HG02943 (cell line): ENCODE measurements around the gene RHOG.
"Not testable (repeated sequence)": the region's sequence is repeated elsewhere in the genome, so short reads cannot be mapped to it uniquely, and the experiment has no call there.

Experiments used
- ATAC-seq: cut with Tn5 transposase; IDR thresholded peaks from one replicate; pipeline ENCODE4 v1.9.1; 2021; ENCODE audit warnings: mild to moderate bottlenecking, low read depth, moderate library complexity; ENCODE audit not compliant: unreplicated experiment

Gene RHOG

DNA sequence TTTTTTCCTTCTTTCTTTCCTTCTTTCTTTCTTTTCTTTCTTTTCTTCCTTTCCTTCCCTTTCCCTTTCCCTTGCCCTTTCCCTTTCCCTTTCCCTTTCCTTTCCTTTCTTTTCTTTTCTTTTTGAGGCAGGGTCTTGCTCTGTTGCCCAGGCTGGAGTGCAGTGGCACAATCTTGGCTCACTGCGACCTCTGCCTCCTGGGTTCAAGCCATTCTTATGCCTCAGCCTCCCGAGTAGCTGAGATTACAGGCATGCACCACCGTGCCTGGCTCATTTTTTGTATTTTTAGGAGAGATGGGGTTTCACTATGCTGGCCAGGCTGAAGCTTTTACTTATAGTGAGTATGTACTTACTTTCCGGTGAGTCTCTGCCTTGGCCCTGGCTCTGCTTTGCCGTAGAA is 25.9 kb downstream of the RHOG start:
- ATAC-seq, result not testable (repeated sequence)

DNA sequence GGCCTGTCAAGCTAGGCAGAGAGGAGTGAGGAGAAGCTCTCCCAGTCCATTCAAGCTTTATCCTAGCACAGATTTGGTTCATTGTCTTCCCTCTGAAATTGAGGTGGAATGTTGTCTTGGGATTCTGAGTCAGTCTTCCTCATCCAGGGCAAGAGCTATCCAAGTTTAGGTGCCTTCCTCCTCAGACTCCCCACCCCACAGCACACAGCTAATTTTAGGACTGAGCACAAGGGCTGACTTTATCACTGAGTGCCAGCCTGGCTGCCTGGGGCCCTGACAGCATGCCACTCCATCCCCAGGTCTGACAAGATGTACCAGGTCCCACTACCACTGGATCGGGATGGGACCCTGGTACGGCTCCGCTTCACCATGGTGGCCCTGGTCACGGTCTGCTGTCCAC is 29.8 kb downstream of the RHOG start:
- ATAC-seq, result no peak

DNA sequence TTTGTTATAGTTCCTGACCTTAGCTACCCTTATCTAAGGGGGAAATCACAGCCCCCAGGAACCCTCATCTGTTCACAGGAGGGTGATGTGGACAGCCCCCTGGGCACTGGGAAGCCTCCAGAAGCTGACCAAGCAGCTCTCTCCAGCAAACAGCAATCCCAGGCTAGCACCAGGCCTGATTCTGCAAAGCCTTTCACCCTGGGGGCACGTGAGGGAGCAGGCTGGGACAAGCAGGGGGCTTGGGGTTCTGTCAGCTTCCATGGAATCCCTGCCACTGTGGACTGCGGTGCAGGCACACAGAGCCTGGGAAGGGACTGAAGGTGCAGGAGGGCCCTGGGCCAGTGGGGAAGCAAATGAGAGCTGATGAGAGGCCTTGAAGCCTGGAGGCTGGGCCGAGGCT is 30.3 kb downstream of the RHOG start:
- no peak for ATAC-seq

DNA sequence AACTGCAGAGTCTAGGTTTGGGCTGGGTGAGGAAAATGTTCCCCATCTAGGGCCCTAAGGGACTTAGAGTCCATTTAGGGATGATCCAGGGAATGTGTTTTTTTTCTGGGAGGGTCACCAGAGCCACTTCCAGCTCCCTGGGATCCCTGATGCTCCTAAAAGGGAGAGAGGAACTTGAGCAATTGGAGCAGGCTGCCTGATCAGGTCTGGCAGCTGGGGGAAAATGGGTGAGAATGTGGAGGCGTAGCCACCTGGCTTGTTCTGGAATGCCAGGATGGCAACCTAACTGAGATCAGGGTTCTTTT is 31.2 kb downstream of the RHOG start:
- no peak for ATAC-seq

DNA sequence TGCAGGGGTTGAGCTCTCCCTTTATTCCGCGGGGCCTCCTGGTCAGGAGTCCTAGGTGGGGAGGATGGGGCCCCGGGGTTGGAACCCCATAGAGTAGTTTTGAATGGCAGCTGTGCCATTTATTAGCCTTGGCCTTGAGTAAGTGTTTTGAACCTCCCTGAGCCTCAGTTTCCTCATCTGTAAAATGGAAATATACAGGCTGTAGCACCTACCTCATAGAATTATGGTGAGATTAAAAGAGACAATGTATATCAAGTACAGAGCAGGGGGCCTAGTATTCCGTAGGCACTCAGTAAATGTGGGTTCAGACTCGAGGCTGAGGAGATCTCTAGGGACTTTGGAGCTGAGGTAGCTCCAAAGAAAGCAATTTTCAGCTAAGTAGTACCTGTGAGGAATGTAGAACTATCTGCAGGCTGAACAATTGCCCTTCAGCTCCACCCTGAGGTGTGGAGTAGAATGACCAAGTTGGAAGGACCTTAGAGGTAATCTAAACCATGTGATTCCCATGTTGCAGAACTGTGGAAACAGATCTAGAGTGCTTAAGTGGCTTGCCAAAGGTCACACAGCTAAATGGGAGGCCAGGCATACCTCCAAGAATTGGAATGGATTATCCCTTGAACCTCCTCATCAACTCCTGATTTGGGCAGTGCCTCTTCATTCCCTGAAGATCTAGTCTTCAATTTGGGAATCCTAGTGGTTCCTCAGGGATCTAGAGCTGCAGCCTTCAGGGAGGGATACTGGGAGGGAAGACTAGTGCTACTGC is 31.7 kb downstream of the RHOG start:
- peak; percentile 62 for ATAC-seq

DNA sequence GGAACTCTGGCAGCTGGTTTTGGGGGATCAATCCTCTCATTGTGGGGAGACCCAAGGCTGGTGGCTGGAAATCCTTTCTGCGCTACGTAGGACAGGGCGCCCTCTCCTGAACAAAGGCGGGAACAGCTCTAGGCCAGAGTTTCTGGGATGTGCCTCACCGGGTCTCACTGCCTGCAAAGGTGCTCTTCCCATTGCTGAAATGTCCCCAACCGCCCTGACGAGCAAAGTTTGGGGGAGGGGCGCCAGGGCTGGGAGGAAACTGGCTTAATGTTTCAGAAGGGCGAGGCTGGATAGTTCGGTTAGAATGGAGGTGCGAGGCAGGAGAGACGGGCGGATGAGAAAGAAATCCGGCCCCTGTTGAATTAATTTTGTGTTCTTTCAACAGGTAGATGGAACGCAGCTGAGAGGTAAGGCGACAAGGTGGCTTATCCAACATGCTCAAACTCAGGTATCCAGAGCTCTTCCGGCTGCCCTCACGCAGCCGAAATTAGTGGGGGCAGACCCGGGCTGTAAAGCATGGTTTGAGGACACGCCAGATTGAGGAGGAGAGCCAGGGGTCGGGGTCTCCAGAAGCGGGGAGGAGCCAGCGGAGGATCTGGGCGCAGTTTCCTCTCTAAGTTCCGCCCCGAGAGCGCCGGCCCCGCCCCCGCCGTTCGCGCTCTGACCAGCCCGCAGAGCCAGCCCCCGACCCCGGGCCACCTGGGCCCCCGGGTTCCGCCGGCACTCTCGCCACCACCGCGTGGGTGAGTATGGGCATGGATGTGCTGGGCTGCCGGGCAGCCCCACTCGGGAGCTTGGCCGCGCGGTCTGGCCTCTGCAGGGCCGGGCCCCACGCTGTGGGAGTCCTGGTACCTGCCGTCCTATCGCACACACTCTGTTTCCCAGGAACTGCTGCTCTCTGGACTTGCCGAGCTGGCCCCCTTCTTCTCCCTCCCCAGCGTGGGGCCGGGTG is 32.6 kb downstream of the RHOG start, which contains the start of gene PGAP2:
Gene PGAP2 (plus strand): TSS at position 652 of the 952 bp plus-strand sequence. CDS start 2,700 bp downstream, outside the sequence.
- peak; percentile 74 for ATAC-seq

DNA sequence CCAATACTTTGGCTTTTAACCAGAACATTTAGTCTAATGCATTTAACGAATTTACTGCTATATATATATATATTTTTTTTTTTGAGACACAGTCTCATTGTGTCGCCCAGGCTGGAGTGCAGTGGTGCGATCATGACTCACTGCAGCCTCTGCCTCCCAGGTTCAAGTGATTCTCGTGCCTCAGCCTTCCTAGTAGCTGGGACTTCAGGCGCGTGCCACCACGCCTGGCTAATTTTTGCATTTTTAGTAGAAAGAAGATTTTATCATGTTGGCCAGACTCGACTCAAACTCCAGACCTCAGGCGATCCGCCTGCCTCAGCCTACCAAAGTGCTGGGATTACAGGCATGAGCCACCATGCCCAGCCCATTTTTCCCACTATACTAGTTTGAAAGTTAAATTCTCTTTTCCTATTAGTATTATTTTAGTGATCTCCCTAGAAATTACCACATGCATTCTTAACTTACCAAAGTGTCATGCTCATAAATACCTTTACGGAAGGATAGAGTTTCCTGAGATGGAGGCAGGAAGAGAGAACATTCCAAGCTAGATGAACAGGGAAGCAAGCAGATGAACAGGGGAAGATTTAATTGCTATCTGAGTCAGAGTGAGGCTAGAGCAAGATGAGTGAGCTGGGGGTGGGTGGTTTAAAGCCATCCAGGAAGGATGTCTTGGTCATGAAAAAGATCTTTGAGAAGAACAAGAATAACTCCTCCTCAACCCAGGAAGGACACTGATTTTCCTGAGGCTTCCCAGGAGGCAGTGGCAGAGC is 36.8 kb downstream of the RHOG start:
- no peak for ATAC-seq

DNA sequence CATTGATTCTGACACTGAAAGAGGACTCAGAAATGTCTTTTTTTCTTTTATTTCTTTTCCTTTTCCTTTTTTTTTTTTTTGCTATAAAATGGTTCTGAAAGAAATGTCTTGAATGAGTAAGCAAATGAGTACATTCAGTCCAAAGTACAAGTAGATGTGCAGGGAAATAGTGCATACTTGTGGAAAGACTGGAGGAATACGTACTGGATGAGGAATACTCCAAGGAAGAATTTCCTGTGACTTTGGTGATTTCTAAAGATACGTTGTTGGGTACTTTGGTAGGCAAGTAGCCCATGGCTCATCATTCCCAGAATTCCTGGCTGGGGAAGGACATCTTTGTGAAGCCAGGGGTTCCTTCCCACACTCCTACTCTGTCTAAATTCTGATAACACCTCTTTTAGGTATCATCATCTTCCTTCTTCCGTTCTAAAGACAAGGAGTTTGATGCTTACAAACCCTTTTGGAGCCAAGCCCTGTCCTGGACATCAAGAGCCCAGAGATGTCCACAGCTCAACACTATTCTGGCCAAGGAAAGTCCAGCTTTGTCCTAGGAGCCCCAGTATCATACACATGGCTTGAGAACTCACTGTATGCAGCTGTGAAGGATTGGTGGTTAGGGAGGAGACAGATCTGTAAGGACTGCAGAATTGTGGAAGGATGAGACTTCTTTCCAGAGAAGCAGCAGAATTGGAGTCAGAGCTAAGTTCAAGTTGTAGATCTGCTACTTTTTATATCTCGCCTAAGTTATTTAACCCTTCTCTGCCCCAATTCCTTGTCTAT is 38.6 kb downstream of the RHOG start:
- no peak for ATAC-seq

DNA sequence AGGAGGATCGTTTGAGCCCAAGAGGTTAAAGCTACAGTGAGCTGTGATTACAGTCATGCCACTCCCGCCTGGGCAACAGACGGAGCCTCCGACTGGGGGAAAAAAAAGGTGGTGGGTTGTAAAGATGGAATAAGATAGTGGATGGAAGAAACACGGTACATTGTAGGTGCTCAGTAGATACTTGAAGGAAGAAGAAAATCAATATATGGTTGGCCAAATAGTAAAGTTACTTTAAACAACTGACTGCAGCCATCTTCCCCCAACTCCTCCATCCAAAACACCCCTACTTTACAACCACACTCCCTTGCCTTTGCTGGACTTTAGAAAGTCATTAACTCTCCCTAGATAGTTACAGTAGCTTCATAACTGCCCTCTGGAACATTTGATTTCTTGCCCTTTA is 40.9 kb downstream of the RHOG start:
- no peak for ATAC-seq

DNA sequence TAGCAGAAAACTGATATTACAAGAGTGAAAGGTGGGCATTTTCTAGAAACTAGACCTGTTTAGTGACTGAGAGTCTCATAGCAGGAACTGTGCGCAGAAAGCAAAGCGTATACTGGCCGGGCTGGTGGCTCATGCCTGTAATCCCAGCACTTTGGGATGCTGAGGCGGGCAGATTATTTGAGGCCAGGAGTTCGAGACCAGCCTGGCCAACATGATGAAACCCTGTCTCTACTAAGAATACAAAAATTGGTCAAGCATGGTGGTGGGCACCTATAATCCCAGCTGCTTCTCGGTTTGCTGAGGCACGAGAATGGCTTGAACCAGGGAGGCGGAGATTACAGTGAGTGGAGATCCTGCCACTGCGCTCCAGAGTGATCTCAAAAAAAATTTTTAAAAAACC is 41.6 kb downstream of the RHOG start:
- no peak for ATAC-seq

DNA sequence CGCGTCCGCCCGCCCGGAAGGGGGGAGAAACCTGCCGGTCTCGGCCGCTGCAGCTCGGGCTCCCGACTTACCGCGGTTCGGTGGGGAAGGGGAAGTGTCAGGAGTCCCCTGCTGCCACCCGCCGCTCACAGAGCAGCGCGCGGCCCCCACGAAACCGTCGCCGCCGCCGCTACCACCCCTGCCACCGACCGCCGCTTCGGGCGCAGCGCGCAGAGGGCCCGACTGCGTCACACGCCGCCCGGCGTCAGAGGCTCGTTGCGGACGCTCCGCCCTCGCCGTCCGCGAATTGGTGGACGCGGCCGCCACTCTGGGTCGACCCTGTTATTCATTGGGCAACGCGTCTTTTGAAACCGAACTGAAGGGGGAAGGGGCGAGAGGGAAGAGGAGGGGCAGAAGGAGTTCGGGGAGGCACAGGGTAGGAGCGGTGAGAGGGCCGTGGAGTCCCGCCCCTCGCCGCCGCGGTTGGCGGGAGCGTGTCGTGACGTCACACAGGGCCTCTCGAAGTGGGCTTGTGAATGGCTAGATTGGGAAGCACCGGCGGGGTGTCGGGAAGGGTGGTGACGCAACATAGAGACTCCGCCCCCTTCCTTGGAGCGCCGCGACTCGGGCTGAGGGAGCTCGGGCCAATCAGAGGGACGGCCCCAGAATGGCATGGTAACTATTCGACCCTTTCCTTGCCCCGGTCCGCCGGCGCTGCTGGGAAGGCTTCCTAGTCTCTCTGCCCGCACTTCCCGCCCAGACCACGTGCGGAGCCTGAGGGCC is 43.2 kb downstream of the RHOG start, which contains the start of gene NUP98:
Gene NUP98 (minus strand): TSS at position 226 of the 762 bp plus-strand sequence. CDS start 15,437 bp downstream, outside the sequence.
- peak; percentile 91 for ATAC-seq

DNA sequence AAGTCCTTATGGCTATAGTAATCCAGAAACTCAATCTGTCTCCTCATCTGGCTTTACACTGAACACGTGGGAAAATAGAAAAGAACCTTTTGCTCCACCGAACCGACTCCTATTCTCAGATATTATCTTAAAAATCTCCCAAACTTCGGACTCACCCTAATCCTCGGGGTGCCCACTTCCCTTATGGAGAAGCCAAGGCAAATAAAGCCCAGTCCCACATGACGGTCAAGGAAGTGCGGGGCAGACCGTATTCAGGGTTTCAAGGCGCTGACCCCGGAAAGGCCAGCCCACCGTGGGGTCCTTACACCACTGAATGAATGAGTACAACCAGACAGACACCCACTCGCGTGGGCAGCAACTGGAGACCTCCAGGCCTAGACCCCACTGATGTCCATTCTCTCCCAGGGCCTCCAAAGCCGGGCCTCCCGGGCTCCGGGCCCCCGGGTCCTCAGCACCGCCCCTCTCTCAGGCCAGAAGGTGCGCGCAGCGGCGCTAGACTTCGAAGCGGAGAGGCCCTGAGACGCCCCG is 43.9 kb downstream of the RHOG start:
- peak; percentile 34 for ATAC-seq

DNA sequence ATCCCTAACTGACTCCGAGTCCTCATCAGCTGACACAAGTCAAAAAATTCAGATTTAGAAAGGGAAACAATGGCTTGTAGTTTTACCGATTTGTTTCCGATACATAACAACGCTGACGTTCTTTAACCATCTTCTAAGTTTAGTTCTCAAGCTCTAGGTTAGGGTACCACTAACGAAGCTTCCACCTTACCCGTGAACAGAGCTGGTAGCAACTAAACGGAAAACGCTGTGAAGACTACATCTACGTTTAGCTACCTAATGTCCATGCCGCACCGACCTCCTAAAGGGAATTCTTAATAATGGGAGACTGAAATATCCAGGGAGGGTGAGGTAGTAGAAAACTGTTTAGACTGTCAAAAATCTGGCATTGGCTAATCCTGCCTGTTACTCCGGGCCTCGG is 44.4 kb downstream of the RHOG start:
- no peak for ATAC-seq

DNA sequence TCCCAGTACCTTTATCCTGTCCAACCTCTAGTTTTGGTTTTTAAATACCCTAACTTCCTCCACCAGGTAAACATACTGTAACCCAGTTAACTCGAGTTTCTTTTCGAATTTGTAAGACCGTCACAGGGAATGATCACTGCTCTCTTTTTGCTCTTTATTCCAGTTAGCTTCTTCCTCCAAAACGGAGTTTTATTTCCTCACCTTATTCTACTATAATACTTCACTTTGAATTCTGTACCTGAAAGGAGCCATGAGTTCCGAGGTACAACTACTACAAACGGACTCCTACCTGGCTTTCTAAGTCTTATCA is 44.8 kb downstream of the RHOG start:
- no peak for ATAC-seq

DNA sequence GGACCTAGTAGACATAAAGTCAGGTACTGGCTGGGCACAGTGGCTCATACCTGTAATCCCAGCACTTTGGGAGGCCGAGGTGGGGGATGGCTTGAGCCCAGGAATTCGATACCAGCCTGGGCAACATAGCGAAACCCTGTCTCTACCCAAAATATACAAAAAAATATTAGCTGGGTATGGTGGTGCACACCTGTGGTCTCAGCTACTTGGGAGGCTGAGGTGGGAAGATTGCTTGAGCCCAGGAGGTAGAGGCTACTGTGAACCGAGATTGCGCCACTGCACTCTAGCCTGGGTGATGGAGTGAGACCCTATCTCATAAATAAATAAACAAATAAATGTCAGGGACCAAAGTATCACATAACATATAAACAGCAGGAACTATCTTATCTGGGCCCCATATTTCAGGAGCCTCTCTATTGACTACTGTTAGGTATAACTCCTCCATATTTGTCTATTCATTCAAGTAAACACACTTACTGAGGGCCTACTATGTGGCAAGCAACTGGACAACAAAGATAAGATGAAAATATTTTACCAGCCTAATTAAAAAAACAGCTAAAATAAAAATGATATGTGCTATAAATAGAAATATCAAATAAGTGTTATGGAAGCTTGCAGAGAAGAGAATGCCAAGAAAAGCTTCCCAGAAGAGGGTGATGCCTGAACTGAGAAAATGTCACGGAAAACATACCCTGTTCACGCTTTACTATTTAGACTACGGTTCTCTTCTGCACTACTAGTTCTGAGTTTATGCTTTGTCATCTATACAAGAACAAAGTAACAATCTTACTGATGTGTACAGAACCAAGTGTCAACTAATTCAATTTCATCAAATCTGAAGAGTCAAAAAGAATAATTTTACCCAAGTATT is 45.4 kb downstream of the RHOG start:
- no peak for ATAC-seq

DNA sequence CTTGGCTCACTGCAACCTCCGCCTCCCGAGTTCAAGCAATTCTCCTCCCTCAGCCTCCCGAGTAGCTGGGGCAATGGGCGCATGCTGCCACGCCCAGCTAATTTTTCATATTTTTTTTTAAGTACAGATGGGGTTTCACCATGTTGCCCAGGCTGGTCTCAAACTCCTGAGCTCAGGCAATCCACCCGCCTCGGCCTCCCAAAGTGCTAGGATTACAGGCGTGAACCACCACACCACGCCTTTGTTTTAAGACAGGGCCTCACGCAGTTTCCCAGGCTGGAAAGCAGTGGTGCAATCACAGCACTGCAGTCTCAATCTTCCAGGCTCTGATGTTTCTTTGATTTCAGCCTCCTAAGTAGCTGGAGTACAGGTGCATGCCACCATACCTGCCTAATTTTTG is 46.4 kb downstream of the RHOG start:
- not testable (repeated sequence) for ATAC-seq

DNA sequence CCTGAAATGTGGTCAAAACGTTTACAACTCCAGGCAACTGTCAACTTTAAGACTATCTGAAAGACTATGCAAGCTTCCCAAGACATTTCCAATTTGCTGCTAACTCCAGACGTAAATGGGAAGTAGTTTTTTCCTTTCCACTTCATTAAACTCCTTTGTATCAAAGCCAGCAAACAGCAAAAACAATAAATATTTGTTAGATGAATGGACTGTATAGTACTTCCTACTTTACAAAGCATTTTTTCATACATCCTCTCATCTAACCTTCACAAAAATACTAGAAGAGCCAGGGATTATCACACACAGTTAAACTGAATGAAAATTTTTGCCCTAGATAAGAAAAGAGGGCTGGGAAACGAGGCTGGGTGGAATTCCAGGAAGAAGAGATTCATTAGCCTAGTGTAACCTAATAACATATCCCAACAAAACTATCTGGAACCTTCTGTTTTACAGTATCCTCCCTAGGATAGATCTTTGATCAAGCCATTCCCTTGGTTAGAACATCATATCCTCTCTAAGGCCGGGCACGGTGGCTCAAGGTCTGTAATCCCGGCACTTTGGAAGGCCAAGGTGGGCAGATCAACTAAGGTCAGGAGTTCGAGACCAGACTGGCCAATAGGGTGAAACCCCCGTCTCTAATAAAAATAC is 53.9 kb downstream of the RHOG start:
- no peak for ATAC-seq

DNA sequence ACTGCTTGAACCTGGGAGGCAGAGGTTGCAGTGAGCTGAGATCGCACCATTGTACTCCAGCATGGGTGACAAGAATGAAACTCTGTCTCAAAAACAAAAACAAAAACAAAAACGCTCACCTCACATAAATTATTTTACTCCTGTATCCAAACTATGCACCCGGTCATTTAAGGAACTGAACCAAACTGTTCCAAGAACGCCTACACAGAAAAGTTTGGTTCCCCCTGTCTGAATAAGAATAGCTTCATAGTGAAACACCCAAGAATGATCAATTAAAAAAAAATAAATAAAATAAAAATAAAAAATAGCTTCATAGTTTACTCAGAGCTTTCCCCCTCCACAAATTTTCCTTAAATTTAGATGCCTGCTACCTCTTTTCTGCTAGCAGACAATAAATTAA is 57.1 kb downstream of the RHOG start:
- ATAC-seq, result no peak
